22Rv1 (cell line): Measurements from ENCODE around the gene PLCD3.

Source experiments
- CTCF ChIP-seq: fragments of 450-650 bp; IDR thresholded peaks from 2 replicates; pipeline ENCODE4 v1.5.1; 2017; ENCODE audit warnings: mild to moderate bottlenecking
- ZFX ChIP-seq: fragments of 450-650 bp; IDR thresholded peaks from 2 replicates; pipeline ENCODE4 v1.6.1; 2017; ENCODE audit warnings: antibody characterized with exemption, borderline replicate concordance

GRCh38 chr17:45112559-45113423 is 19.5 kb downstream of the PLCD3 start:
- TF ChIP-seq CTCF (no peak), ZFX (no peak)
